ENCODE results near the gene PFDN1.

Gene PFDN1

GRCh38 chr5:140256726-140257125 lies 46.2 kb downstream of the PFDN1 start:
- no peak for TF ChIP-seq CTCF (IDR thresholded peaks at IDR 0.05; ENCODE audit: insufficient read depth, low read length, poor library complexity, severe bottlenecking)
- H3K4me3 ChIP-seq (replicated peaks; ENCODE audit: low read depth, low read length) = no peak overlapping the region
- H3K36me3 ChIP-seq (ENCODE audit: control insufficient read depth, insufficient read depth, low read length) = peaks cover 3% of the 10 kb centered on the region
- H3K27me3 ChIP-seq (replicated peaks; ENCODE audit: control insufficient read depth, insufficient read depth, low read length) = no peaks in the 10 kb centered on the region
- no peak for DNase-seq (ENCODE audit: extremely low read depth, insufficient read length)

GRCh38 chr5:140255460-140256157 lies 47.3 kb downstream of the PFDN1 start:
- Histone ChIP-seq H3K4me3 (replicated peaks; ENCODE audit: low read depth, low read length) (no peak overlapping the region), H3K36me3 (ENCODE audit: control insufficient read depth, insufficient read depth, low read length) (peaks cover 3% of the 10 kb centered on the region), H3K27me3 (replicated peaks; ENCODE audit: control insufficient read depth, insufficient read depth, low read length) (no peaks in the 10 kb centered on the region)
- no peak for DNase-seq (ENCODE audit: extremely low read depth, insufficient read length)
- no peak for TF ChIP-seq CTCF (IDR thresholded peaks at IDR 0.05; ENCODE audit: insufficient read depth, low read length, poor library complexity, severe bottlenecking)

GRCh38 chr5:140253985-140254384 lies 48.9 kb downstream of the PFDN1 start:
- DNase-seq (ENCODE audit: extremely low read depth, insufficient read length) = no peak

GRCh38 chr5:140252470-140253126 lies 50.3 kb downstream of the PFDN1 start:
- H3K4me3 ChIP-seq (replicated peaks; ENCODE audit: low read depth, low read length) = no peak overlapping the region
- TF ChIP-seq CTCF (IDR thresholded peaks at IDR 0.05; ENCODE audit: insufficient read depth, low read length, poor library complexity, severe bottlenecking) = no peak
- H3K27me3 ChIP-seq (replicated peaks; ENCODE audit: control insufficient read depth, insufficient read depth, low read length) = no peaks in the 10 kb centered on the region
- peaks cover 4% of the 10 kb centered on the region for H3K36me3 ChIP-seq (ENCODE audit: control insufficient read depth, insufficient read depth, low read length)
- no peak for DNase-seq (ENCODE audit: extremely low read depth, insufficient read length)

More at GRCh38 chr5:140253985-140254384, 48.9 kb downstream of the PFDN1 start:
- no peak for TF ChIP-seq CTCF (IDR thresholded peaks at IDR 0.05; ENCODE audit: insufficient read depth, low read length, poor library complexity, severe bottlenecking)
- Histone ChIP-seq H3K27me3 (replicated peaks; ENCODE audit: control insufficient read depth, insufficient read depth, low read length) (no peaks in the 10 kb centered on the region), H3K36me3 (ENCODE audit: control insufficient read depth, insufficient read depth, low read length) (peaks cover 4% of the 10 kb centered on the region), H3K4me3 (replicated peaks; ENCODE audit: low read depth, low read length) (no peak overlapping the region)

- TF ChIP-seq CTCF (IDR thresholded peaks at IDR 0.05; ENCODE audit: insufficient read depth, low read length, poor library complexity, severe bottlenecking) = no peak
- peak; percentile 40 for DNase-seq (ENCODE audit: extremely low read depth, insufficient read length)
- no peak overlapping the region for H3K4me3 ChIP-seq (replicated peaks; ENCODE audit: low read depth, low read length)
Observed at GRCh38 chr5:140251527-140251973, 51.4 kb downstream of the PFDN1 start.

More at GRCh38 chr5:140251527-140251973, 51.4 kb downstream of the PFDN1 start:
- H3K36me3 ChIP-seq (ENCODE audit: control insufficient read depth, insufficient read depth, low read length) = peaks cover 4% of the 10 kb centered on the region
- H3K27me3 ChIP-seq (replicated peaks; ENCODE audit: control insufficient read depth, insufficient read depth, low read length) = no peaks in the 10 kb centered on the region

Data from GM06990 (cell line).